Measurements from ENCODE around the gene DLST.

The DLST gene

DNA sequence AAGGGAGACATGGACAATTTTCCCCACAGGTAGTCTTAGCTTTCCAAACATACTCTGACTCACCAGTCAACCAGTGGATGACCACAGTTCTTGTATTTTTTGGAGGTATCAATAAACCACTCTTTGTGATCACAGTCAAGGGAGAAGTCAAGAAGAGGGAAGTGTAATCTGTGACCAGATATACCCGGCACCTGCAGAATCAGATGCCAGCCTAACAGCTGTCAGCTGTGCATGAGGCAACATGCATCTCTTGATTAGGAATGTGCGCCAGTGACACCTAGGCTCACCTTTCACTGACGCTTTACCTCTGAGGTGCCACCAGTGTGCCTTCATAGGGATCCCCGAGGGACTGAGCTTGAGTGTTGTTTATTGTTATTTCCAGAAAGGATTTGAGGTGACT is 25.8 kb upstream of the DLST start:
- H3K36me3 ChIP-seq (replicated peaks; ENCODE audit: low read depth, low read length) = peaks cover 3% of the 10 kb centered on the region
- no peaks in the 10 kb centered on the region for H3K79me2 ChIP-seq (ENCODE audit: low read length)
- no peaks in the 10 kb centered on the region for H3K27me3 ChIP-seq (ENCODE audit: low read depth, low read length)
- no peak overlapping the region for H2AFZ ChIP-seq (ENCODE audit: low read depth, low read length)
- TF ChIP-seq EZH2phosphoT487 (IDR thresholded peaks at IDR 0.05; ENCODE audit: low read depth) = no peak
- TF ChIP-seq, protein P1, sequence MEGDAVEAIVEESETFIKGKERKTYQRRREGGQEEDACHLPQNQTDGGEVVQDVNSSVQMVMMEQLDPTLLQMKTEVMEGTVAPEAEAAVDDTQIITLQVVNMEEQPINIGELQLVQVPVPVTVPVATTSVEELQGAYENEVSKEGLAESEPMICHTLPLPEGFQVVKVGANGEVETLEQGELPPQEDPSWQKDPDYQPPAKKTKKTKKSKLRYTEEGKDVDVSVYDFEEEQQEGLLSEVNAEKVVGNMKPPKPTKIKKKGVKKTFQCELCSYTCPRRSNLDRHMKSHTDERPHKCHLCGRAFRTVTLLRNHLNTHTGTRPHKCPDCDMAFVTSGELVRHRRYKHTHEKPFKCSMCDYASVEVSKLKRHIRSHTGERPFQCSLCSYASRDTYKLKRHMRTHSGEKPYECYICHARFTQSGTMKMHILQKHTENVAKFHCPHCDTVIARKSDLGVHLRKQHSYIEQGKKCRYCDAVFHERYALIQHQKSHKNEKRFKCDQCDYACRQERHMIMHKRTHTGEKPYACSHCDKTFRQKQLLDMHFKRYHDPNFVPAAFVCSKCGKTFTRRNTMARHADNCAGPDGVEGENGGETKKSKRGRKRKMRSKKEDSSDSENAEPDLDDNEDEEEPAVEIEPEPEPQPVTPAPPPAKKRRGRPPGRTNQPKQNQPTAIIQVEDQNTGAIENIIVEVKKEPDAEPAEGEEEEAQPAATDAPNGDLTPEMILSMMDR (IDR thresholded peaks at IDR 0.05; ENCODE audit: low read depth, low read length) = no peak
- H3K27ac ChIP-seq (ENCODE audit: low read length) = peak overlapping the region; percentile 20; the same call in 1 of the 2 replicates
- H4K20me1 ChIP-seq (ENCODE audit: insufficient read depth, low read length) = no peaks in the 10 kb centered on the region
- H3K4me3 ChIP-seq (ENCODE audit: low read length) = 0 out of 2 replicates have a peak overlapping the region, but pooled peaks have one; percentile 7
- H3K4me2 ChIP-seq (ENCODE audit: low read length) = peak overlapping the region; percentile 57
- H3K4me1 ChIP-seq (ENCODE audit: low read length) = peaks cover 43% of the 10 kb centered on the region
- H3K9ac ChIP-seq (ENCODE audit: low read length) = no peak overlapping the region
- no peaks in the 10 kb centered on the region for H3K9me3 ChIP-seq (ENCODE audit: insufficient read depth, low read length)

- Histone ChIP-seq H3K9ac (ENCODE audit: low read length) (no peak overlapping the region), H3K9me3 (ENCODE audit: insufficient read depth, low read length) (no peaks in the 10 kb centered on the region), H3K27me3 (ENCODE audit: low read depth, low read length) (no peaks in the 10 kb centered on the region), H4K20me1 (ENCODE audit: insufficient read depth, low read length) (no peaks in the 10 kb centered on the region), H3K27ac (ENCODE audit: low read length) (no peak overlapping the region), H2AFZ (ENCODE audit: low read depth, low read length) (no peak overlapping the region), H3K36me3 (replicated peaks; ENCODE audit: low read depth, low read length) (peaks cover 3% of the 10 kb centered on the region), H3K4me3 (ENCODE audit: low read length) (no peak overlapping the region), H3K4me2 (ENCODE audit: low read length) (peak overlapping the region; percentile 57), H3K79me2 (ENCODE audit: low read length) (no peaks in the 10 kb centered on the region), H3K4me1 (ENCODE audit: low read length) (peaks cover 43% of the 10 kb centered on the region)
- TF ChIP-seq, protein P1 (IDR thresholded peaks at IDR 0.05; ENCODE audit: low read depth, low read length) = no peak
- TF ChIP-seq EZH2phosphoT487 (IDR thresholded peaks at IDR 0.05; ENCODE audit: low read depth) = no peak
Measured at GRCh38 chr14:74856366-74856765, 25.4 kb upstream of the DLST start.

DNA sequence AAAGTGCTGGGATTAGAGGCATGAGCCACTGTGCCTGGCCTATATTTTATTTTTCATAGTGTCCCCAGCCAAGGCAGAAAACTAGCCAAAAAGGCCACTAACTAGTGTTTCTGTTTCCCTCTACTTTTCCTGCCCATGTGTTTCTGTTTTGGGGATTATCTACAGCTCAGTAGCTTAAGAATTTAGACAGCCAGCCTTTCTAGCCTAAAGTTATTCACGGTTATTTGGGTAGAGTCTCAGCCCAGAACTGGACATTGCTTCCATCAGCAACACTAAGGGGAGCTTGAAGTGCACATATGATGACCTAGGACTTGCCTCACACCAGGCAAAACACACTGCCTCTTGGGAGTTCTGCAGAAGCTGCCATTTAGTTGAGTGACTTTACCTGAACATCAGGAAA is 23.7 kb upstream of the DLST start:
- no peak overlapping the region for H3K27ac ChIP-seq (ENCODE audit: low read length)
- no peak overlapping the region for H3K4me2 ChIP-seq (ENCODE audit: low read length)
- H3K79me2 ChIP-seq (ENCODE audit: low read length) = no peaks in the 10 kb centered on the region
- peaks cover 3% of the 10 kb centered on the region for H3K36me3 ChIP-seq (replicated peaks; ENCODE audit: low read depth, low read length)
- H2AFZ ChIP-seq (ENCODE audit: low read depth, low read length) = no peak overlapping the region
- no peaks in the 10 kb centered on the region for H4K20me1 ChIP-seq (ENCODE audit: insufficient read depth, low read length)
- H3K4me1 ChIP-seq (ENCODE audit: low read length) = peaks cover 43% of the 10 kb centered on the region
- no peaks in the 10 kb centered on the region for H3K9me3 ChIP-seq (ENCODE audit: insufficient read depth, low read length)
- H3K9ac ChIP-seq (ENCODE audit: low read length) = no peak overlapping the region
- no peak overlapping the region for H3K4me3 ChIP-seq (ENCODE audit: low read length)
- no peaks in the 10 kb centered on the region for H3K27me3 ChIP-seq (ENCODE audit: low read depth, low read length)
- TF ChIP-seq, protein P1 (IDR thresholded peaks at IDR 0.05; ENCODE audit: low read depth, low read length) = no peak
- TF ChIP-seq EZH2phosphoT487 (IDR thresholded peaks at IDR 0.05; ENCODE audit: low read depth) = no peak

DNA sequence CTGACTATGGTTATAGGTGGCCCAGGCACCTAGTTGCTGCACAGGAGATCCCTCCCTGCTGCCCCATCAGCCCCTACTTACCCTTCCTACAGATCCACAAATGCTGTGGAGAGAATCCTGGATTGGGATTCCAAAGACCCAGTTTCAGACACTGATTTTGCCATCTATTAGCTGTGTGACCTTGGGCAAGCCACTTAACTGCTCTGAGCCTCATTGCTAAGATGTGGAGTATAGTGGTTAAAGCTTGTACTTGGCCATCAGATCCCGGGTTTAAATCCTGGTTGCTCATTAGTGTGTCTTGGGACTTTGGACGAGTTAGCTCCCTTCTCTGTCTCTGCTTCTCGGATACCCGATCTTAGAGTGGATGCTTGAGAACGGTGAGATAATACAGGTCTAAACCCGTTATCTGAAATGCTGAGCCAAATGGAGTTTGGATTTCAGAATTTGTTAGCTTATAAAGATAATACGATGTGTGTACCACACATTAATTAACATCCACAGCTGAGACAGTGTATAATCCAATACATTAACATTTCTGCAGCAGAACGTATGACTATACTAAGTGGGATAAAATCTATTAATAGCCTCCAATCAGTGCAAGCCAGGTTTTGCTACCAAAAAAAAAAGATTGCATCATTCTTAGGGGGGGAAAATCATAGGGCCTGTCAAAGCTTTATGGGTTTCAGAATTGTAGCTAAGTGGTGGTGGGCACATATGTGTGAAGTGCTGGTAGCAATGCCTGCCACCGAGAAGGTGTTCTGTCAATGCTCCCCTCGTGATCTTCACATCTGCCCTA is 21.8 kb upstream of the DLST start:
- H3K27ac ChIP-seq (ENCODE audit: low read length) = no peak overlapping the region
- peaks cover 3% of the 10 kb centered on the region for H3K36me3 ChIP-seq (replicated peaks; ENCODE audit: low read depth, low read length)
- peak overlapping the region; percentile 11; the same call in 1 of the 2 replicates for H3K9ac ChIP-seq (ENCODE audit: low read length)
- TF ChIP-seq EZH2phosphoT487 (IDR thresholded peaks at IDR 0.05; ENCODE audit: low read depth) = no peak
- TF ChIP-seq, protein P1 (IDR thresholded peaks at IDR 0.05; ENCODE audit: low read depth, low read length) = no peak
- no peak overlapping the region for H2AFZ ChIP-seq (ENCODE audit: low read depth, low read length)
- H3K9me3 ChIP-seq (ENCODE audit: insufficient read depth, low read length) = no peaks in the 10 kb centered on the region
- peak overlapping the region; percentile 47 for H3K4me2 ChIP-seq (ENCODE audit: low read length)
- no peaks in the 10 kb centered on the region for H4K20me1 ChIP-seq (ENCODE audit: insufficient read depth, low read length)
- H3K4me3 ChIP-seq (ENCODE audit: low read length) = 0 out of 2 replicates have a peak overlapping the region, but pooled peaks have one; percentile 7
- no peaks in the 10 kb centered on the region for H3K27me3 ChIP-seq (ENCODE audit: low read depth, low read length)
- H3K4me1 ChIP-seq (ENCODE audit: low read length) = peaks cover 39% of the 10 kb centered on the region
- H3K79me2 ChIP-seq (ENCODE audit: low read length) = no peaks in the 10 kb centered on the region
